Measurements from ENCODE around the gene PAPPA2. TPM values are rescaled to one million over a fixed set of nuclear protein-coding genes. Genes with fewer than 3 reads are reported as not detected.

Gene PAPPA2
- total and polyA plus RNA-seq, 9 of the 15 experiments (the other 6 are each of a cell fraction or from before 2014, with no cell fraction given), result 0.01 to 0.15 (median 0.05) TPM; not detected in 2

DNA sequence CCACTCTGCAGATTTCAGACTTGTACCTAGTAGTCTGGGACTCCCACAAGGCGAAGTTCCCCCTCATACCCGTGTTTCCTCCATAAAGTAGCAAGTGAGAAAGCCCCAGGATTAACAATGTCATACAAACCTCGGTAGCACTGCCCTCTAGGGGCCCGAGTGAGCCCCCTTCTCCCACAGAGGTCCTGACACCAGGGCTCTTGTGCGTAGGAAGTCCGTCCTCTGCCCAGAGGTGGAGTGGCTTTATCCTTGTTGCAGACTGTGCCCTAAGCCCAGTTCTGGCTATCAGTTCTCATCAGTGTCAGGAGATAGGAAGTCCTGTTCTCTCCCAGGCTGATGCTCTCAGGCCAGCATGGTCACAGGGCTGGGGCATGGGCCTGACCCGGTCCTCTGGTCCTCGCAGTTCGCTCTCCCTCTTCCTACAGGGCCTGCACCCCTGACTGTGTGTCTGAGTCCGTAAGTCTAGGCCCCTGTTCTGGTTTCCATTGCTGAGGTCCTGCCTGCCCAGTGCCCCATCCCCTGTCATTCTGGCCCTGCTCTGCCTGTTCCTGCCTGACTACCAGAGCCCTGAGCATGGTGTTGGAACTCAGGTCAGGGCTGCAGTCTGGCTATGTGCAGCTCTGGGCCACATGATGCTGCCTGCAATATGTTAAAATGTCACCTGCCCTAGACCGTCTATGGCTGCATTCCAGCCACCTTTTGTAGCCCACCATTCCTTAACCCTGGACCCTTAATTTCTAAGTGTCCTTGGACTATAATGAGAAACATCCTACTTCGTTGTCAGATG lies 416.0 kb downstream of the PAPPA2 start (continued):
- TF ChIP-seq, protein P1, sequence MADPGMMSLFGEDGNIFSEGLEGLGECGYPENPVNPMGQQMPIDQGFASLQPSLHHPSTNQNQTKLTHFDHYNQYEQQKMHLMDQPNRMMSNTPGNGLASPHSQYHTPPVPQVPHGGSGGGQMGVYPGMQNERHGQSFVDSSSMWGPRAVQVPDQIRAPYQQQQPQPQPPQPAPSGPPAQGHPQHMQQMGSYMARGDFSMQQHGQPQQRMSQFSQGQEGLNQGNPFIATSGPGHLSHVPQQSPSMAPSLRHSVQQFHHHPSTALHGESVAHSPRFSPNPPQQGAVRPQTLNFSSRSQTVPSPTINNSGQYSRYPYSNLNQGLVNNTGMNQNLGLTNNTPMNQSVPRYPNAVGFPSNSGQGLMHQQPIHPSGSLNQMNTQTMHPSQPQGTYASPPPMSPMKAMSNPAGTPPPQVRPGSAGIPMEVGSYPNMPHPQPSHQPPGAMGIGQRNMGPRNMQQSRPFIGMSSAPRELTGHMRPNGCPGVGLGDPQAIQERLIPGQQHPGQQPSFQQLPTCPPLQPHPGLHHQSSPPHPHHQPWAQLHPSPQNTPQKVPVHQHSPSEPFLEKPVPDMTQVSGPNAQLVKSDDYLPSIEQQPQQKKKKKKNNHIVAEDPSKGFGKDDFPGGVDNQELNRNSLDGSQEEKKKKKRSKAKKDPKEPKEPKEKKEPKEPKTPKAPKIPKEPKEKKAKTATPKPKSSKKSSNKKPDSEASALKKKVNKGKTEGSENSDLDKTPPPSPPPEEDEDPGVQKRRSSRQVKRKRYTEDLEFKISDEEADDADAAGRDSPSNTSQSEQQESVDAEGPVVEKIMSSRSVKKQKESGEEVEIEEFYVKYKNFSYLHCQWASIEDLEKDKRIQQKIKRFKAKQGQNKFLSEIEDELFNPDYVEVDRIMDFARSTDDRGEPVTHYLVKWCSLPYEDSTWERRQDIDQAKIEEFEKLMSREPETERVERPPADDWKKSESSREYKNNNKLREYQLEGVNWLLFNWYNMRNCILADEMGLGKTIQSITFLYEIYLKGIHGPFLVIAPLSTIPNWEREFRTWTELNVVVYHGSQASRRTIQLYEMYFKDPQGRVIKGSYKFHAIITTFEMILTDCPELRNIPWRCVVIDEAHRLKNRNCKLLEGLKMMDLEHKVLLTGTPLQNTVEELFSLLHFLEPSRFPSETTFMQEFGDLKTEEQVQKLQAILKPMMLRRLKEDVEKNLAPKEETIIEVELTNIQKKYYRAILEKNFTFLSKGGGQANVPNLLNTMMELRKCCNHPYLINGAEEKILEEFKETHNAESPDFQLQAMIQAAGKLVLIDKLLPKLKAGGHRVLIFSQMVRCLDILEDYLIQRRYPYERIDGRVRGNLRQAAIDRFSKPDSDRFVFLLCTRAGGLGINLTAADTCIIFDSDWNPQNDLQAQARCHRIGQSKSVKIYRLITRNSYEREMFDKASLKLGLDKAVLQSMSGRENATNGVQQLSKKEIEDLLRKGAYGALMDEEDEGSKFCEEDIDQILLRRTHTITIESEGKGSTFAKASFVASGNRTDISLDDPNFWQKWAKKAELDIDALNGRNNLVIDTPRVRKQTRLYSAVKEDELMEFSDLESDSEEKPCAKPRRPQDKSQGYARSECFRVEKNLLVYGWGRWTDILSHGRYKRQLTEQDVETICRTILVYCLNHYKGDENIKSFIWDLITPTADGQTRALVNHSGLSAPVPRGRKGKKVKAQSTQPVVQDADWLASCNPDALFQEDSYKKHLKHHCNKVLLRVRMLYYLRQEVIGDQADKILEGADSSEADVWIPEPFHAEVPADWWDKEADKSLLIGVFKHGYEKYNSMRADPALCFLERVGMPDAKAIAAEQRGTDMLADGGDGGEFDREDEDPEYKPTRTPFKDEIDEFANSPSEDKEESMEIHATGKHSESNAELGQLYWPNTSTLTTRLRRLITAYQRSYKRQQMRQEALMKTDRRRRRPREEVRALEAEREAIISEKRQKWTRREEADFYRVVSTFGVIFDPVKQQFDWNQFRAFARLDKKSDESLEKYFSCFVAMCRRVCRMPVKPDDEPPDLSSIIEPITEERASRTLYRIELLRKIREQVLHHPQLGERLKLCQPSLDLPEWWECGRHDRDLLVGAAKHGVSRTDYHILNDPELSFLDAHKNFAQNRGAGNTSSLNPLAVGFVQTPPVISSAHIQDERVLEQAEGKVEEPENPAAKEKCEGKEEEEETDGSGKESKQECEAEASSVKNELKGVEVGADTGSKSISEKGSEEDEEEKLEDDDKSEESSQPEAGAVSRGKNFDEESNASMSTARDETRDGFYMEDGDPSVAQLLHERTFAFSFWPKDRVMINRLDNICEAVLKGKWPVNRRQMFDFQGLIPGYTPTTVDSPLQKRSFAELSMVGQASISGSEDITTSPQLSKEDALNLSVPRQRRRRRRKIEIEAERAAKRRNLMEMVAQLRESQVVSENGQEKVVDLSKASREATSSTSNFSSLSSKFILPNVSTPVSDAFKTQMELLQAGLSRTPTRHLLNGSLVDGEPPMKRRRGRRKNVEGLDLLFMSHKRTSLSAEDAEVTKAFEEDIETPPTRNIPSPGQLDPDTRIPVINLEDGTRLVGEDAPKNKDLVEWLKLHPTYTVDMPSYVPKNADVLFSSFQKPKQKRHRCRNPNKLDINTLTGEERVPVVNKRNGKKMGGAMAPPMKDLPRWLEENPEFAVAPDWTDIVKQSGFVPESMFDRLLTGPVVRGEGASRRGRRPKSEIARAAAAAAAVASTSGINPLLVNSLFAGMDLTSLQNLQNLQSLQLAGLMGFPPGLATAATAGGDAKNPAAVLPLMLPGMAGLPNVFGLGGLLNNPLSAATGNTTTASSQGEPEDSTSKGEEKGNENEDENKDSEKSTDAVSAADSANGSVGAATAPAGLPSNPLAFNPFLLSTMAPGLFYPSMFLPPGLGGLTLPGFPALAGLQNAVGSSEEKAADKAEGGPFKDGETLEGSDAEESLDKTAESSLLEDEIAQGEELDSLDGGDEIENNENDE (IDR thresholded peaks at IDR 0.05; ENCODE audit: low read depth, low read length), result no peak
- TF ChIP-seq RBM39 (optimal IDR thresholded peaks at IDR 0.05; ENCODE audit: low read depth, low read length) (peak; percentile 16), SIN3A (IDR thresholded peaks at IDR 0.05; ENCODE audit: borderline replicate concordance in 2 of 2, control insufficient read depth in 1 of 2, low read depth in 2 of 2, low read length in 2 of 2) (no peak), FOXK2 (conservative IDR thresholded peaks at IDR 0.05 in 1 of 2, IDR thresholded peaks at IDR 0.05 in 1 of 2; ENCODE audit: low read depth in 2 of 2) (no peak), TAF15 (IDR thresholded peaks at IDR 0.05; ENCODE audit: low read depth, low read length) (no peak), PHF21A (IDR thresholded peaks at IDR 0.05; ENCODE audit: borderline replicate concordance, low read depth) (no peak), CBFA2T3 (IDR thresholded peaks at IDR 0.05) (peak; percentile 58), MYNN (IDR thresholded peaks at IDR 0.05) (0 out of 2 replicates have a peak, but pooled peaks have one; percentile 41), MYNN (CRISPR knock-in tag; IDR thresholded peaks at IDR 0.05) (no peak), NRF1 (conservative IDR thresholded peaks at IDR 0.05 in 1 of 2, IDR thresholded peaks at IDR 0.05 in 1 of 2) (no peak), XRCC5 (IDR thresholded peaks at IDR 0.05; ENCODE audit: low read depth, low read length) (0 out of 2 replicates have a peak, but pooled peaks have one; percentile 41)
- TF ChIP-seq, protein P2, sequence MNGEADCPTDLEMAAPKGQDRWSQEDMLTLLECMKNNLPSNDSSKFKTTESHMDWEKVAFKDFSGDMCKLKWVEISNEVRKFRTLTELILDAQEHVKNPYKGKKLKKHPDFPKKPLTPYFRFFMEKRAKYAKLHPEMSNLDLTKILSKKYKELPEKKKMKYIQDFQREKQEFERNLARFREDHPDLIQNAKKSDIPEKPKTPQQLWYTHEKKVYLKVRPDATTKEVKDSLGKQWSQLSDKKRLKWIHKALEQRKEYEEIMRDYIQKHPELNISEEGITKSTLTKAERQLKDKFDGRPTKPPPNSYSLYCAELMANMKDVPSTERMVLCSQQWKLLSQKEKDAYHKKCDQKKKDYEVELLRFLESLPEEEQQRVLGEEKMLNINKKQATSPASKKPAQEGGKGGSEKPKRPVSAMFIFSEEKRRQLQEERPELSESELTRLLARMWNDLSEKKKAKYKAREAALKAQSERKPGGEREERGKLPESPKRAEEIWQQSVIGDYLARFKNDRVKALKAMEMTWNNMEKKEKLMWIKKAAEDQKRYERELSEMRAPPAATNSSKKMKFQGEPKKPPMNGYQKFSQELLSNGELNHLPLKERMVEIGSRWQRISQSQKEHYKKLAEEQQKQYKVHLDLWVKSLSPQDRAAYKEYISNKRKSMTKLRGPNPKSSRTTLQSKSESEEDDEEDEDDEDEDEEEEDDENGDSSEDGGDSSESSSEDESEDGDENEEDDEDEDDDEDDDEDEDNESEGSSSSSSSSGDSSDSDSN (IDR thresholded peaks at IDR 0.05; ENCODE audit: borderline replicate concordance in 1 of 2, low read depth in 2 of 2, low read length in 2 of 2), result 0 out of 4 replicates have a peak, but pooled peaks of 1 of the 2 experiments have one; percentile 54
